A673 (cell line): ENCODE results near the gene VGLL1.

Experiments
- CTCF ChIP-seq: fragments of 300-800, 200-600 bp; sonication (generic); conservative IDR thresholded peaks from 2 replicates; pipeline ENCODE4 v1.5.1; 2017; ENCODE audit warnings: low read depth, mild to moderate bottlenecking, antibody characterized with exemption, low read length, moderate library complexity, mixed read lengths
- EZH2 ChIP-seq: fragments of 200-600 bp; sonication (generic); IDR thresholded peaks from 2 replicates; pipeline ENCODE4 v1.6.1; 2017; ENCODE audit warnings: borderline replicate concordance, low read depth, mild to moderate bottlenecking, mixed read lengths, antibody characterized with exemption, low read length; ENCODE audit not compliant: poor library complexity, severe bottlenecking

DNA sequence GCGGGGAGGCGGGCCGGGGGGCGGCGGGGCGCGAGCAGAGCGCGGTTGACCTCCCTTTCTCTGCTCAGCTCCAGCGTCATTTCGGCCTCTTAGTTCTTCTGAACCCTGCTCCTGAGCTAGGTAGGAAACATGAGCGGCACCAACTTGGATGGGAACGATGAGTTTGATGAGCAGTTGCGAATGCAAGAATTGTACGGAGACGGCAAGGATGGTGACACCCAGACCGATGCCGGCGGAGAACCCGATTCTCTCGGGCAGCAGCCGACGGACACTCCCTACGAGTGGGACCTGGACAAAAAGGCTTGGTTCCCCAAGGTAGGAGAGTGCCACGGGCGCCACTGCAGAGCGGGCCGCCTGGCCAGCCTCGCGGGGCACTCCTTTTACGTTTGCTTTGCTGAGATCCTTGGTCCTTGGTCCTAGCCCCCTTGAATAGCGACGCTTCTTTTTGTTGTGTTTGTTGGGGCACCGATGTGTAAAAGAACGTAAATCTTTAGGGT, 34.4 kb upstream of the VGLL1 start, which contains the start of gene HTATSF1:
- TF ChIP-seq CTCF (no peak), EZH2 (no peak)
